22Rv1 (cell line): ENCODE results near the gene ASXL2.
"Not testable (repeated sequence)": the region's sequence is repeated elsewhere in the genome, so short reads cannot be mapped to it uniquely, and the experiment has no call there.

Source experiments
- CTCF ChIP-seq: fragments of 450-650 bp; IDR thresholded peaks from 2 replicates; pipeline ENCODE4 v1.5.1; 2017; ENCODE audit warnings: mild to moderate bottlenecking
- ZFX ChIP-seq: fragments of 450-650 bp; IDR thresholded peaks from 2 replicates; pipeline ENCODE4 v1.6.1; 2017; ENCODE audit warnings: antibody characterized with exemption, borderline replicate concordance

GRCh38 chr2:25705575-25705974 is 172.7 kb downstream of the ASXL2 start:
- not testable (repeated sequence) for TF ChIP-seq CTCF, ZFX
